Measurements from ENCODE around the gene SPTSSA.
"Not testable (repeated sequence)": the region's sequence is repeated elsewhere in the genome, so short reads cannot be mapped to it uniquely, and the experiment has no call there.

SPTSSA gene

DNA sequence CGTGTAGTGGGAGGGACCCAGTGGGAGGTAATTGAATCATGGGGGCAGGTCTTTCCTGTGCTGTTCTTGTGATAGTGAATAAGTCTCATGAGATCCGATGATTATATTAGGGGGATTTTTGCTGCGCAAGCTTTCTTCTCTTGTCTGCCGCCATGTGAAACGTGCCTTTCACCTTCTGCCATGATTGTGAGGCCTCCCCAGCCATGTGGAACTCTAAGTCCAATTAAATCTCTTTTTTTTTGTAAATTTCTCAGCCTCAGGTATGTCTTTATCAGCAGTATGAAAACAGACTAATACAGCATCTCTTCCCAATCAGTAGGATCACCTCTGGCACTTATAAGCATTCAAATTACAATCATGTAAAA lies 34.0 kb downstream of the SPTSSA start:
- DNase-seq (ENCODE audit: low read depth in 3 of 3): not testable (repeated sequence)

DNA sequence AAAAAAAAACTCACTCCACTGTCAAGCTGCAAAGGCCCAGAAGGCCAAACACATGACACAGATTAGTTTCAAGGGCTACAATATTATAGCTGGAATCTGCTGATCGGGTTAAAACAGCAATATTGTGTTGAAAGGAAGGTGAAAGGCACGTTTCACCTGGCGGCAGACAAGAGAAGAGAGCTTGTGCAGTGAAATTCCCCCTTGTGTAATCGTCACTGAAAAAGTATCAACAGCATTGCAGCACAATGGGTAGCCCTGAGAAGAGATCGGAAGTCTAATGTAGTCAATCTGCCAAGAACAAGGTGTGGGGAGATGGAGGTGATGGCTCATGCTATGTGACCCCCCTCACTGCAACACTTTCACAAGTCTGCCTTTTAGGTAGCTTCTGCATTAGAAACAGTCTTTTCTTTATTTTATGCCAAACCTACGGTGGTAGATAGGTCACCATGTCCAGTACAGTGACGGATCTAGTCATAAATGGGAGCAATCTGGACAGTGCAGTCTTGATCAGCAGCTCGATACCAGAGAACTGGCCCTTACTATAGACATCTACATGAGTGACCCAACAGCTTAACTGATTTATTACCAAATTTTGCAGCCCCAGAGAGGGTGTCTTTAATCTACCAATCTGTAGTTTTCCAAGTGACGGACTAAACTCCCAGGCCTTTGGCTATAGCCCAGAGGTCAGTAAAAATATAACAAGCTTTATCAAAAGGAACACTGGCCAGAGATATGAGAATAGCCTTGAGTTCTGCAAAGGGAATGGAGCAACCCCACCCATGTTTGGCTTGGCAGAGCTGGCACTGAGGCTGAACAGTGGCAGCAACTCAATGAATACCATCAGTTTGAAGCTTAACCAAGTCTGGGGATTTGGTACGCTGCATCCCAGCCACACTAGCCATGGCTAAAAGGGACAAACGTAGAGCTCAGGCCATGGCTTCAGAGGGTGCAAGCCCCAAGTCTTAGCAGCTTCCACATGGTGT lies 35.4 kb downstream of the SPTSSA start:
- no peak for DNase-seq (ENCODE audit: low read depth in 3 of 3)

DNA sequence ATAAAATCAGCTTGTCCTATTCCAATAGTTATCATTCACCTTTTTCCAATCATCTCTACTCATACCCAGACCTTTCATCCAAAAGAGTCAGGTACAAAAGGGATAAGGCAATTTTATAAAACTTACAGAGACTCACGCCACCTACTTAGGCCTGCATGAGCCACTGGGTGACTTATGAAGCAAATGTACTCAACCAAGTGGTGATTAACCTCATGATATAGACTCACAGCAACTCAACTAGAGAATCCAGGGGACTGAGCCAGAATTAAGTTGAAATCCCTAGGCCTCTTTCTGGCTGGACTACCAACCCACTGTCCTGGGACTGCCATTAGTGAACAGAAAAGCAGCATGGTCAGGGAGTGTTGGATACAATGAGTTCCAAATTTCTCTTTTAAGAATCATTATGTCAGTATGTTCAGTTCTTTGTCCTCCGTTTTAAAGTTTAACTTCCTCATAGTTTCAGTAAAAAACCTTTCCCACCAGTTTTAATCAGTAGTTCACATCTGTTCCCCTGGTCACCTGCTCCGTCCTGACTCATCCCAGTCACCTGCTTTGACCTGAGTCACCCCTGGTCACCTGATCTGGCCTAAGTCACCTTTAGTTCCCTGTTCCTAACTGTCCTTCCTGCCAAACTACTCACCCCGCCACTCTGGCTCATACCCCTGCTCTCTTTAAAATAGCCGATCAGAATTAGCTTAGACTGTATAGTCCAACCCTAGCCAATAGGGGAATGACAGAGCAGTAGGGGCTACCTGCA lies 36.8 kb downstream of the SPTSSA start:
- no peak for DNase-seq (ENCODE audit: low read depth in 3 of 3)

DNA sequence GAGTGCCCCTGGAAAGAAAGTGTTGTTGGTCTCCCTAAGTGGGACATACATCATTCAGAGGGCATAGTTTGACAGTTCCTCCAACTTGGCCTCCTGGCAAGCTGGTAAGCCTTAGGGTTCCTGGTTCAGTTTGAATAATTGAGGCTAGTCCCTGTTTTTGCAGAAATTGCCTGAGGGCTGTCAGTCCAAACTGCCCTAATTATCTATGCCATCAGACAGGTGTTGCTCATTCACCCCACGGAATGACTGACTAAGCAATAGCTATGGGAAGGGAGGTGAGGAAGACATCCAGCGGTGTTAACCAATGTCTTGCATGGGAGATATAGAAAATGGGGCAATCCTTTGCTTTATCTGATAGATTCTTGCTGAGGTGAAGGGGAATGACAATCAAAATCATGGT lies 37.6 kb downstream of the SPTSSA start:
- no peak for DNase-seq (ENCODE audit: low read depth in 3 of 3)

DNA sequence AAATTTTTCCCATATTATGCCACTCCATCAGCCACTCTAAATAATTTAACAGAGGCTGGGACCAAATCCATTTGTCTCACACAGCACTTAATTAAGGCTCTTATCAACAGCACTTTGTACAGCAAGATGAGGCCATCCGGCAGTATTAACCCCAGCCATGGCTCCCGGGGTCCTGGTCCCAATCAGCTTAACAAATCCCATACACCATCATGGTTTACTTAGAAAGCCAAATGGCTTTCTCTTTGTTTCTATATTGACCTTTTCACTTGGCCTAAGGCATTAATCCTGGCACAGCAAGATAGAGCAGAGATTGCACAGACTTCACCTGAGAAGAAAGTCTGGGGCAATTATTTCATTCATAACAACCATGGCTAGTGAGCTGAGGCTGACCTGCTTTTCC lies 38.6 kb downstream of the SPTSSA start:
- no peak for DNase-seq (ENCODE audit: low read depth in 3 of 3)

DNA sequence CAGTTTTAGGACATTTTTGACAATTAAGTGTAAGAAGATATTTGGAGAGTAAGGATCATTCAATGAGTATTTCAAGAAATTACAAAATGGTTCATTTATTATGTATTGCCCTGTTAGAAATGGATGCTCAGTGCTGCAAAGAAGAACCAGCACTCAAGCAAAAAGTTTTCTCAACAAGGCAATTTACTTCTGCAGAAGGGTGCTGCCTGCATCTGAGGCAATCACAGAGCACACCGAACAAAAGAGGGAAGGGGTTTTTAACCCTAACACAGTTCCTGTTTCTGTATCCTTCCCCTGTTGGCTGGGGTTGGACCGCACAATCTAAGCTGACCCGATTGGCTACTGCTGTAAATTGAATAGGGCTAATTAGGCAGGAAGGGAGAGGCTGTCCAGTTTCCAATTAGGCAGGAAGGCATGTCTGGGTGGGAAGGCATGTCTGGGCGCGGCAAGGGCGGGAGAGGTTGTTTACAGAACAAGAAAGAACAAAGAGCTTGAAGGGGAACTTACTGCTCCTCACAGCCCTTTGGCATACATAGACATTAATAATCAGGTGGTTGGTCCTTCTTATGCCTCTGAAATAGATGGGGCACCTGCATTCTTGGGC lies 41.4 kb downstream of the SPTSSA start:
- DNase-seq (ENCODE audit: low read depth in 3 of 3): no peak

DNA sequence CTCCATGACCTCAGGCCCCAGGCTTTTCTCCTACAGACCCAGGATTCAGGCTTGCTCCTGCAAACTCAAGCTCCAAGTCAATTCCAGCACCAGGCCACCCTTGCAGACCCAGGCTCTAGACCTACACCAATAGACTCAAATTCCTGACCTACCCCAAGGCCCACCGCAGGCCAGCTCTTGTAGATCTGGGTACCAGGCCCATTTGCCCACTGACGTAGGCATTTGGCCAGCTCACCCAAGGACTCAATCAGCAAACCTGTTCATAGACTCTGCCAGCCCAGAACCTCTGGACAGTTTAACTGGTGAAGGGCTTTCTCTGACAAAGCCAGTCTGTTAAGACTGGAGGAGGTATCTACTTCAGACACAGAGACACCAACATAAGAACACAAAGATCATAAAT lies 52.3 kb downstream of the SPTSSA start:
- DNase-seq (ENCODE audit: low read depth in 3 of 3): no peak

DNA sequence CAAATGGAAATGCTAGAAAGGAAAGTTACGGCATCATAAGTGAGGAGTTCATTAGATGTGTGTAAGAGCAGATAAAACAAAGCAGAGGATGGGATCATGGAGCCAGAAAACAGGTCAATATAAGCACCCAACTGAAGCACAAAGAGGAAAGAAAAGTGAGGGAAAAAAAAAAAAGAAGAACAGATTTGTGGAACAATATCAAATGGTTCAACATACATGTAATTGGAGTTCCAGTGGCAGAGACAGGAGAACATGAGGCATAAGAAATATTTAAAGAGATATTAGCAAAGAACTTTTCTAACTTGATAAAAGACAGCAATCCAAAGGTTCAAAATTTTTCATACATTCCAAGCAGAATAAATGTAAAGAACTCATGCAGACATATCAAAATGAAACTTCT lies 54.1 kb downstream of the SPTSSA start:
- no peak for DNase-seq (ENCODE audit: low read depth in 3 of 3)

DNA sequence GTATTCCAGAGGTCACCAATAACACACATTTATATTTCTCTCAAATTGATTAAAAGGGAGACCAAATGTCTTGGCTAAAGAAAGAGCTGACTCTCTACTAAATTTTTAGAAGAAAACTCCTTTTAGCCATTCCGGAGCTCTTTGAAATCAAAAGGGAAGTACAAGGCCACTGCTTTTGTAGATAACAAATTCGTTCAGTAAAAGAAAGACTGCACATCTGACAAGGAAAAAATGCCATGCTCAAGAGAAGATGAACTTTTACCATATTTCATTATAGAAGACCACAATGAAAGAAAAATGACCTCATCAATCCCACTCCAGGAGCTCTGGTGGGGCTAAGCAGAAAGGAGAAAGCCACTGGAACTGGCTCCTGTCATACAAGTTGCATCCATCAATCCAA lies 57.6 kb downstream of the SPTSSA start:
- DNase-seq (ENCODE audit: low read depth in 3 of 3): no peak

DNA sequence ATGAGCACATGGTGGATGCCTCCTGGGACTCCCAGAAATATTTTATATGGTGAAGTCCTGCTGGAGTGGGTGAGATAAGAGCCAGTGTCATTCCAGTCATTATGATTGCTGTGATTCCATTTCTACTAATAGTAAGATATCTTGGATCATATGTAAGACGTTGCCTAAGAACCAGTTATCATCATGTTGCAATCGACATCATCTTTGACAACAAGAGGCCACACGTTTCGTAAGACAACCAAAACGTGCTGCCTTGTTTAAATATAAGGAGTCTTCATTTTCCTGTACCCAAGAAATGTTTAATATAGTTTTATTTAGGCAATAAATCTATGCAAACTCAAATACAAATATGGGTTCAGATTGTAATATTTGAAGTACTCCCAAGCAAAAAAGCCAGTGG lies 58.4 kb downstream of the SPTSSA start:
- no peak for DNase-seq (ENCODE audit: low read depth in 3 of 3)

DNA sequence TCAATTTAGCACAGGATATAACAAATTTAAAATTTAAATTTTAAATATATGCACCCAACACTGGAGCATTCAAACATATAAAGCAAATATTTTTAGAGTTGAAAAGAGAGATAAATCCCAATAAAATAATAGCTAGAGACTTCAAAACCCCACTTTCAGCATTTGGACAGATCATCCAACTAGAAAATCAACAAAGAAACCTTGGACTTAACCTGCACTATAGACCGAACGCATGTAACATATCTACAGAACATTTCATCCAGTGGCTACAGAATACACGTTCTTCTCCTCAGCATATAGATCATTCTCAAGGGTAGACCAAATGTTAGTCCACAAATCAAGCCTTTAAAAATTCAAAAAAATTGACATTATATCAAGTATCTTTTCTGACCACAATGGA lies 64.0 kb downstream of the SPTSSA start:
- no peak for DNase-seq (ENCODE audit: low read depth in 3 of 3)

DNA sequence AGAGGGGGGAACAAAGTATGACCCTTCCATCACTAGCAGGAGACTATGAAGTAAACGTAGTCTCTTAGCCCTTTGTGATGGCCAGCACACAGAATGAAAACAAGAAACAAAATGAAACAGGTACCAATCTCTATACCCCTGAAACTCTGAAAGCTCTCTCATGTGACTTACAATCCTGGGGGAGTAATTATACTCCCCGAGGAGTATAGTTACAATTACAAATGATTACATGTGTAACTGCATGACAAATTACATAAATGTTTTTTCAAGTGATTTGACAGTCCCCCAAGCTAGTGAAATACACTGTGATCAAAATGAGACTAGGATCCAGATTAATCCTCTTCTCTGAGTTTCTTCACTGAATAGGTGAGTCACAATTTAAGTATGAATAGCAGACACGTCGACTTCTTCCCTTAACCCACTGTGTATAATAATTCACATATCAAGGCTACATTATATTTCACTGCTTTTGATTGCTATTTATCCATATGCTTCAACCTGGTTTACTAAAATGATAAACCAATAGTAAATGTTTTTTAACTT lies 74.0 kb downstream of the SPTSSA start:
- no peak for DNase-seq (ENCODE audit: low read depth in 3 of 3)

DNA sequence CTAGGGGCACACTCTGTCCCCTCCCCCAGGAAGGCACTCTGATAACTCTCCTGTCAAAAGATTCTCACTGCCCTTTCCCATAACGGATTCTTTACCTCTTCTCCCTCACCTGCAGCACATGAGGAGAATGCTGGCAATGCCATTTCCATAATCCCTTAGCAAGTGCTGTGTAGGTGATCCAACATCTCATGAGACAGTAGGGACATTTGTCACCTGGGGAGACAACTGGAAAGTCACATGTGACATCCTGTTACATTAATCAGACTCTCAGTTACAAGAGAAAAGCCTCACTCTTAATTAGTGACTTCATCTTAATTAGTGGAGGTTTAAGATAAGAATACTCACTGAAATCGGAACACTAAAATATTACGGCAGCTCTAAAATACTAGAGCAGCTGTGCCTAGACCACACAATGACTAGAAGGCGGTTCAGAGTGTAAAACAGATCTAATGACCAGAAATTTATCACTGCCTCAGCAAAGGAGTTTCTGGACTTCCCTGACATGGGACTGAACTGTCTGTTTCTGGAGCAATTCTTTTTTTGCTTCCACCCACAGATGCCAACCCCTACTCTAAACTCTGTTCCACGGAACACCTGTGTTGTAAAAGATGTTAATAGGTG lies 75.1 kb downstream of the SPTSSA start:
- no peak for DNase-seq (ENCODE audit: low read depth in 3 of 3)

DNA sequence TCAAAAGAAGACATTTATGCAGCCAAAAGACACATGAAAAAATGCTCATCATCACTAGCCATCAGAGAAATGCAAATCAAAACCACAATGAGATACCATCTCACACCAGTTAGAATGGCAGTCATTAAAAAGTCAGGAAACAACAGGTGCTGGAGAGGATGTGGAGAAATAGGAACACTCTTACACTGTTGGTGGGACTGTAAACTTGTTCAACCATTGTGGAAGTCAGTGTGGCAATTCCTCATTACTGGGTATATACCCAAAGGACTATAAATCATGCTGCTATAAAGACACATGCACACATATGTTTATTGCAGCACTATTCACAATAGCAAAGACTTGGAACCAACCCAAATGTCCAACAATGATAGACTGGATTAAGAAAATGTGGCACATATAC lies 76.2 kb downstream of the SPTSSA start:
- not testable (repeated sequence) for DNase-seq (ENCODE audit: low read depth in 3 of 3)

DNA sequence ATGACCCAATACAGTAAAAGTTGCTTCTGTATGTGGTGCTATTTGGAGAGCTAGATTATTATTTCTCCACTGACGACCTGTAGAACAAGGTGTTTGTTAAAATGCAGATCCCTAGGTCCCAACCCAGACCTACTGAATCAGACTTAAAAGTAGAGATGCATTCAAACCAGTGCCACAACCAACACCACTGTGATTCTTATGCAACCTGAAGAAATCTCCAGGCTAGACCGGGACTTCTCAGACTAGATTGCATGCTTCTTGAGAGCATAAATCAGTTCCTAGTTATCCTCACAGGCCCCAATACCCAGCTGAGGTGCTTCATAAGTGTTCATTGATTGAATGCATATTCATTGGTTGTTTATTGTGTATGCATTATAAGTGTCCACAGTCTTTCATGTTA lies 78.2 kb downstream of the SPTSSA start:
- DNase-seq (ENCODE audit: low read depth in 3 of 3): no peak

Data from stimulated activated CD4-positive, alpha-beta T cell treated with anti-CD3 and anti-CD28 coated beads, TNF-alpha, amount 100 ng/mL, for 48 hours (primary cell).